ENCODE data around the gene ASB15.

GRCh38 chr7:123609883-123610239 is 8.2 kb downstream of the ASB15 start:
- TF ChIP-seq SUZ12 (IDR thresholded peaks at IDR 0.05; ENCODE audit: low read length) (no peak), CTCF (IDR thresholded peaks at IDR 0.05; ENCODE audit: control extremely low read depth in 1 of 3, insufficient read depth in 1 of 3, low read depth in 1 of 3, low read length in 3 of 3) (no peak)
